Retinal pigment epithelial cell (primary cell): ENCODE data around the gene SIK3.
A peak's percentile ranks its signal among the peaks of the same experiment; 100 is the strongest.

ENCODE experiments used
- DNase-seq: peaks from one replicate; pipeline ENCODE4 v3.0.0-alpha.2; 2010; ENCODE audit warnings: low read depth
- H3K4me3 ChIP-seq: 2 replicates; pipeline ENCODE4 v1.5.1; 2011; ENCODE audit warnings: mild to moderate bottlenecking, low read length, control low read depth, moderate library complexity
- TF ChIP-seq, protein P1 (sequence below): conservative IDR thresholded peaks from 2 replicates; pipeline ENCODE4 v1.5.1; 2011; ENCODE audit warnings: low read depth, low read length, control low read depth, inconsistent platforms

SIK3 gene

DNA sequence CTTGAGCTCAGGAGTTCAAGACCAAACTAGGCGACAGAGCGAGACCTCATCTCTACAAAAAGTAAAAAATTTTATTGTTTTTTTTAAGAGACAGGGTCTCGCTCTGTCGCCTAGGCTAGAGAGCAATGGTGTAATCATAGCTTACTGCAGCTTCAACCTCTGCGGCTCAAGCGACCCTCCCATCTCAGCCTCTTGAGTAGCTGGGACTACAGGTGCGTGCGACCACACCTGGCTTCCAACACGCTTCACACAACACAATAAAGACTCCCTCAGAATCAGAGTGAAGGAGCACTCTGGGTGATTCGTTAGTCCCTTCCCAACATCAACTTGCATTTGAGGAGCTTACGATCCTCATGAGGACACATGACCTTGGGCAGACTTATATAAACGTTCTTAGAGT, 181.3 kb downstream of the SIK3 start:
- TF ChIP-seq, protein P1, sequence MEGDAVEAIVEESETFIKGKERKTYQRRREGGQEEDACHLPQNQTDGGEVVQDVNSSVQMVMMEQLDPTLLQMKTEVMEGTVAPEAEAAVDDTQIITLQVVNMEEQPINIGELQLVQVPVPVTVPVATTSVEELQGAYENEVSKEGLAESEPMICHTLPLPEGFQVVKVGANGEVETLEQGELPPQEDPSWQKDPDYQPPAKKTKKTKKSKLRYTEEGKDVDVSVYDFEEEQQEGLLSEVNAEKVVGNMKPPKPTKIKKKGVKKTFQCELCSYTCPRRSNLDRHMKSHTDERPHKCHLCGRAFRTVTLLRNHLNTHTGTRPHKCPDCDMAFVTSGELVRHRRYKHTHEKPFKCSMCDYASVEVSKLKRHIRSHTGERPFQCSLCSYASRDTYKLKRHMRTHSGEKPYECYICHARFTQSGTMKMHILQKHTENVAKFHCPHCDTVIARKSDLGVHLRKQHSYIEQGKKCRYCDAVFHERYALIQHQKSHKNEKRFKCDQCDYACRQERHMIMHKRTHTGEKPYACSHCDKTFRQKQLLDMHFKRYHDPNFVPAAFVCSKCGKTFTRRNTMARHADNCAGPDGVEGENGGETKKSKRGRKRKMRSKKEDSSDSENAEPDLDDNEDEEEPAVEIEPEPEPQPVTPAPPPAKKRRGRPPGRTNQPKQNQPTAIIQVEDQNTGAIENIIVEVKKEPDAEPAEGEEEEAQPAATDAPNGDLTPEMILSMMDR = no peak
- DNase-seq = no peak
- no peak overlapping the region for H3K4me3 ChIP-seq

DNA sequence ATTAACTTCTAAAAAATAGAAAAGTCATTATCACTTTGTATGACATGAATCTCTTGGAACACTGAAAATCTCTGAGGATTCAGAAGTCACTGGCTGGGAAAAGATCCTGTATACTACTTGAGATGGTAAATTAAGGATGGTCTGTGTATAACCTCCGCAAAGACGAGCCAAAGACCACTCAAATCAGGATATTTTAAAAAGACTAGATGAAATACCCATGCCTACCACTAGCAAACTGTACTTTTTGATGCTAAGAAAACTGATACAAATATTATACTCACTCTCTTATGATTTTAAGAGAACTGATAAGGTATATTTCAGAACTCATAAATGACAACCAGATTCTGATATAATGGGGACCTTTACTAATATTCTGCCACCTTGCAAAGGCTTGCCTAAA, 182.2 kb downstream of the SIK3 start:
- TF ChIP-seq, protein P1 = no peak
- no peak overlapping the region for H3K4me3 ChIP-seq
- no peak for DNase-seq

DNA sequence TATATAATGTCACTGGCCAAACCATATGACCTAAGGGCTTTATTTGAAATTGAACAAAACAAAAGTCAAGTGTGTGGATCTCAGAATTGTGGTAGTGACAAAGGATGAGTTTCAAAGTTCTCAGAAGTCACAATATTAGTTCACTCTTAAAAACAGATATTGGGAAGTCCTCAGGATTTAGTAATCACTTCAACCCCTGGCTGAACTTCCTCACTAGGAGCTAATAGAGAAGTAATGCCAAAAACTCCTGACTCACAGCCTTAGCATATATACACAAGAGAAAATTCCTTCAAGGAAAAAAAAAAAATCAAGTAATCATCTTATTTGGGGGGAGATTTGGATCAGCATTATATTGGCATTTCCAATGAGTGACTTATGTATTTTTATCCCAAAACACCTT, 185.2 kb downstream of the SIK3 start:
- no peak overlapping the region for H3K4me3 ChIP-seq
- TF ChIP-seq, protein P1 = no peak
- DNase-seq = peak; percentile 26

DNA sequence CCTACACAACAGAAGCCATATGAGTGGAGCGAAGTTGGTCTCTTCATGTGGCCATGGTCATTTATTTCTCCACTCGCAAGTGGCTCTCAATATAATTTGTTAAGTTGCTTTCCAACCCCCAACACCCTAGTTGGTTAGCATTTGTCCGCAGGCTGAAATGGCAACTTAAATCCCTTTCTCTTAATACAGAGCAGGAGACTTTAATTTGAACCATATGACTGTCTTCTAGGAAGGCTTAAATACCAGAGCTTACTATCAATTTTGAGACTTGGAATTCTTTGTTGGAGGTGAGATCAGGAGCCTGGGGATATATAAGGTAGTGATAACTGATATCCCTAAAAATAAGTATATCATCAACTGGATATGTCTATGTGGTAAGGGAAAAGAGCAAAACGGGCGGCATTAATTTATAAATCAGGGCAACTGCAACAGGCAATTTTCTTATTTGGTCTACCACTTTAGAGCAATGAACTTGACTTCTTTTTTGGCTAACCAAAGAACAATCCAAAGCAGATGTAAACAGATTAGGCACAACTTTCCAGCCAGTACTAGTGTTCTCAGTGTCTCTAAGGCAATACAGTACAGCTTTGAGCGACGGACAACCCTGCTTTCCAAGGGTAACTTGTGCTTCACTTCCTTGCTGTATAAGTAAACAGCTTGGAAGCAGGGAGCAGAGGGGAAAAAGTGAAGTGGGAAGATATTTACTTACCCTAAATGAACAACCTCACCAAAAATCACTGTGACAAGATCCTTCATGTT, 186.1 kb downstream of the SIK3 start:
- TF ChIP-seq, protein P1 = no peak
- H3K4me3 ChIP-seq = no peak overlapping the region
- no peak for DNase-seq

- TF ChIP-seq, protein P1 = no peak
- H3K4me3 ChIP-seq = no peak overlapping the region
- no peak for DNase-seq
Measured at GRCh38 chr11:116910847-116911246, 187.4 kb downstream of the SIK3 start.

DNA sequence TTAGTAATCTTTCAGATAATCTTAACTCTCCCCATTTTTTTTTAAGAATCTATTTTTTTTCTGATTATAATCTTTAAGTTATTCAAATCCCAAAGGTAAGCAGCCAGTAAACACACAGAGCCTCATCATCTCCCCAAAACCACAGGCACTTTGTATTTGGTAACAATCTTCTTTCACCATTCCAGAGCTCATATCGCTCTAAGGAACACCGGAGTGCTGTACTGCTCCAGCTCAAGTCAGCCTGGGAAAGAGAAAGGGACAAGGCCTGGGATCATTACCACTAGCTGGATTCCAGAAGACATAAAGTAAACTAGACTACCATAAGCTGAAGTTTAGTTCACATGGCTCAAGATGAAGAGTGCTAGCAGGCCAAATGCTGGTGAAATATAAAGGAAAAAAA, 187.8 kb downstream of the SIK3 start:
- H3K4me3 ChIP-seq = no peak overlapping the region

GRCh38 chr11:116909245-116909644, 189.0 kb downstream of the SIK3 start:
- DNase-seq = no peak
- no peak overlapping the region for H3K4me3 ChIP-seq
- TF ChIP-seq, protein P1 = no peak

More for the DNA sequence above, 187.8 kb downstream of the SIK3 start:
- DNase-seq = no peak
- TF ChIP-seq, protein P1 = no peak
